HepG2 (cell line): ENCODE measurements around the gene IGFL1. TPM values are rescaled to one million over a fixed set of nuclear protein-coding genes. Genes with fewer than 3 reads are reported as not detected.

Source experiments
- E2F2 ChIP-seq: sonication (generic); formaldehyde crosslinking; IDR thresholded peaks from 2 replicates; pipeline ENCODE4 v1.4.0; 2020; ENCODE audit warnings: missing genetic modification reagents, borderline replicate concordance
- EHMT2 ChIP-seq: fragments of 200-600 bp; sonication (generic); IDR thresholded peaks from 2 replicates; pipeline ENCODE4 v1.7.0; 2017; ENCODE audit warnings: antibody characterized with exemption, low read depth, low read length, borderline replicate concordance
- ELF1 ChIP-seq: sonication (generic); formaldehyde crosslinking; IDR thresholded peaks from 2 replicates; pipeline ENCODE4 v1.4.0; 2020; ENCODE audit warnings: missing genetic modification reagents
- GTF3A ChIP-seq: sonication (generic); formaldehyde crosslinking; conservative IDR thresholded peaks from 2 replicates; pipeline ENCODE4 v1.4.0; 2020; ENCODE audit warnings: mild to moderate bottlenecking, missing genetic modification reagents
- HNRNPLL ChIP-seq: fragments of 200-400 bp; formaldehyde crosslinking; IDR thresholded peaks from 2 replicates; pipeline ENCODE4 v1.6.1; 2017; ENCODE audit warnings: mild to moderate bottlenecking, low read depth, low read length; ENCODE audit not compliant: poor library complexity, severe bottlenecking
- IRF2 ChIP-seq: IDR thresholded peaks from 2 replicates; pipeline ENCODE4 v1.6.1; 2018; ENCODE audit warnings: missing genetic modification reagents, missing compliant biosample characterization
- KLF16 ChIP-seq, 2 experiments: sonication (generic) in 1 of 2; formaldehyde crosslinking in 1 of 2; IDR thresholded peaks; 2 replicates each; pipeline versions ENCODE4 v1.6.1 to v1.8.0; 2016 to 2023; ENCODE audit warnings: missing genetic modification reagents in 2 of 2, missing compliant biosample characterization in 1 of 2
- MED8 ChIP-seq: sonication (generic); formaldehyde crosslinking; IDR thresholded peaks from 2 replicates; pipeline ENCODE4 v1.8.1; 2023; ENCODE audit warnings: mild to moderate bottlenecking, missing genetic modification reagents; ENCODE audit not compliant: insufficient replicate concordance
- RBM39 ChIP-seq: fragments of 200-400 bp; formaldehyde crosslinking; IDR thresholded peaks from one replicate; pipeline ENCODE4 v1.6.1; 2018; ENCODE audit warnings: antibody characterized with exemption, mild to moderate bottlenecking, low read depth, low read length; ENCODE audit not compliant: poor library complexity, severe bottlenecking
- SP1 ChIP-seq, 2 experiments: fragments of 450-650 bp in 1 of 2; sonication (generic) in 1 of 2; formaldehyde crosslinking in 1 of 2; IDR thresholded peaks; 2 replicates each; pipeline versions ENCODE4 v1.4.0 to v1.6.1; 2016 to 2020; ENCODE audit warnings: missing genetic modification reagents in 1 of 2
- SSRP1 ChIP-seq: IDR thresholded peaks from 2 replicates; pipeline ENCODE4 v1.6.1; 2016; ENCODE audit warnings: control low read depth
- ZNF225 ChIP-seq: sonication (generic); formaldehyde crosslinking; IDR thresholded peaks from 2 replicates; pipeline ENCODE4 v1.4.0; 2020; ENCODE audit warnings: mild to moderate bottlenecking, missing genetic modification reagents
- ZNF383 ChIP-seq: sonication (generic); formaldehyde crosslinking; IDR thresholded peaks from 2 replicates; pipeline ENCODE4 v1.4.0; 2020; ENCODE audit warnings: missing genetic modification reagents, mild to moderate bottlenecking, borderline replicate concordance
- ZNF432 ChIP-seq: sonication (generic); formaldehyde crosslinking; IDR thresholded peaks from 2 replicates; pipeline ENCODE4 v1.5.0; 2020; ENCODE audit warnings: missing genetic modification reagents, mild to moderate bottlenecking, borderline replicate concordance
- ZNF615 ChIP-seq: sonication (generic); formaldehyde crosslinking; IDR thresholded peaks from 2 replicates; pipeline ENCODE4 v1.5.0; 2020; ENCODE audit warnings: mild to moderate bottlenecking, missing genetic modification reagents, borderline replicate concordance
- ZNF749 ChIP-seq: sonication (generic); formaldehyde crosslinking; IDR thresholded peaks from 2 replicates; pipeline ENCODE4 v1.8.0; 2022; ENCODE audit warnings: mild to moderate bottlenecking, missing genetic modification reagents, moderate library complexity, borderline replicate concordance
- ZNF75D ChIP-seq: sonication (generic); formaldehyde crosslinking; IDR thresholded peaks from 2 replicates; pipeline ENCODE4 v1.8.1; 2023; ENCODE audit warnings: missing genetic modification reagents, mild to moderate bottlenecking, borderline replicate concordance
- ZNF816 ChIP-seq: sonication (generic); formaldehyde crosslinking; IDR thresholded peaks from 2 replicates; pipeline ENCODE4 v1.8.0; 2022; ENCODE audit warnings: missing genetic modification reagents, mild to moderate bottlenecking, borderline replicate concordance
- polyA plus RNA-seq, 8 experiments: library from polyadenylated mRNA; depleted of rRNA in 3 of 8; stranded (reverse) in 7 of 8; unstranded in 1 of 8; fragments of >200 nt; fragmentation: Illumina TruSeq in 4 of 8; extraction: Trizol in 4 of 8; gene quantifications; 2 replicates each; pipeline versions ENCODE4 v1.2.1 to v1.2.3, GENCODE V29; 2011 to 2016; ENCODE audit warnings: low read depth in 4 of 8, missing spikeins in 1 of 8, mixed read lengths in 1 of 8; ENCODE audit not compliant: insufficient read depth in 1 of 8
- total RNA-seq, 5 experiments: library from RNA; depleted of rRNA; stranded (reverse); fragments of >200 nt; fragmentation: Illumina TruSeq; extraction: Trizol; gene quantifications; 2 replicates each; pipeline ENCODE4 v1.2.3, GENCODE V29; 2016; ENCODE audit warnings: low read depth in 1 of 5
- TF ChIP-seq, protein P1 (sequence below): sonication (generic); formaldehyde crosslinking; IDR thresholded peaks from 2 replicates; pipeline ENCODE4 v1.4.0; 2020; ENCODE audit warnings: missing genetic modification reagents, borderline replicate concordance
- TF ChIP-seq, protein P2 (sequence below): sonication (generic); formaldehyde crosslinking; conservative IDR thresholded peaks from 2 replicates; pipeline ENCODE4 v1.8.0; 2022; ENCODE audit warnings: missing genetic modification reagents
- TF ChIP-seq, protein P3 (sequence below): IDR thresholded peaks from 2 replicates; pipeline ENCODE4 v1.6.1; 2018; ENCODE audit warnings: missing genetic modification reagents, mild to moderate bottlenecking, missing compliant biosample characterization

Gene IGFL1
- total and polyA plus RNA-seq, 2 of the 13 experiments (the other 11 are each of a cell fraction or from before 2014, with no cell fraction given), result not detected

- TF ChIP-seq, protein P1, sequence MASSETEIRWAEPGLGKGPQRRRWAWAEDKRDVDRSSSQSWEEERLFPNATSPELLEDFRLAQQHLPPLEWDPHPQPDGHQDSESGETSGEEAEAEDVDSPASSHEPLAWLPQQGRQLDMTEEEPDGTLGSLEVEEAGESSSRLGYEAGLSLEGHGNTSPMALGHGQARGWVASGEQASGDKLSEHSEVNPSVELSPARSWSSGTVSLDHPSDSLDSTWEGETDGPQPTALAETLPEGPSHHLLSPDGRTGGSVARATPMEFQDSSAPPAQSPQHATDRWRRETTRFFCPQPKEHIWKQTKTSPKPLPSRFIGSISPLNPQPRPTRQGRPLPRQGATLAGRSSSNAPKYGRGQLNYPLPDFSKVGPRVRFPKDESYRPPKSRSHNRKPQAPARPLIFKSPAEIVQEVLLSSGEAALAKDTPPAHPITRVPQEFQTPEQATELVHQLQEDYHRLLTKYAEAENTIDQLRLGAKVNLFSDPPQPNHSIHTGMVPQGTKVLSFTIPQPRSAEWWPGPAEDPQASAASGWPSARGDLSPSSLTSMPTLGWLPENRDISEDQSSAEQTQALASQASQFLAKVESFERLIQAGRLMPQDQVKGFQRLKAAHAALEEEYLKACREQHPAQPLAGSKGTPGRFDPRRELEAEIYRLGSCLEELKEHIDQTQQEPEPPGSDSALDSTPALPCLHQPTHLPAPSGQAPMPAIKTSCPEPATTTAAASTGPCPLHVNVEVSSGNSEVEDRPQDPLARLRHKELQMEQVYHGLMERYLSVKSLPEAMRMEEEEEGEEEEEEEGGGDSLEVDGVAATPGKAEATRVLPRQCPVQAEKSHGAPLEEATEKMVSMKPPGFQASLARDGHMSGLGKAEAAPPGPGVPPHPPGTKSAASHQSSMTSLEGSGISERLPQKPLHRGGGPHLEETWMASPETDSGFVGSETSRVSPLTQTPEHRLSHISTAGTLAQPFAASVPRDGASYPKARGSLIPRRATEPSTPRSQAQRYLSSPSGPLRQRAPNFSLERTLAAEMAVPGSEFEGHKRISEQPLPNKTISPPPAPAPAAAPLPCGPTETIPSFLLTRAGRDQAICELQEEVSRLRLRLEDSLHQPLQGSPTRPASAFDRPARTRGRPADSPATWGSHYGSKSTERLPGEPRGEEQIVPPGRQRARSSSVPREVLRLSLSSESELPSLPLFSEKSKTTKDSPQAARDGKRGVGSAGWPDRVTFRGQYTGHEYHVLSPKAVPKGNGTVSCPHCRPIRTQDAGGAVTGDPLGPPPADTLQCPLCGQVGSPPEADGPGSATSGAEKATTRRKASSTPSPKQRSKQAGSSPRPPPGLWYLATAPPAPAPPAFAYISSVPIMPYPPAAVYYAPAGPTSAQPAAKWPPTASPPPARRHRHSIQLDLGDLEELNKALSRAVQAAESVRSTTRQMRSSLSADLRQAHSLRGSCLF, result no peak
- TF ChIP-seq ZNF432 (CRISPR knock-in tag) (no peak), ZNF225 (CRISPR knock-in tag) (no peak), HNRNPLL (no peak), MED8 (CRISPR knock-in tag) (no peak), SP1 (IDR thresholded peaks at IDR 0.05) (no peak), SP1 (CRISPR knock-in tag; IDR thresholded peaks at IDR 0.05) (no peak), E2F2 (no peak), ELF1 (CRISPR knock-in tag) (no peak), EHMT2 (peak; percentile 95), ZNF615 (CRISPR knock-in tag) (no peak), GTF3A (CRISPR knock-in tag) (no peak), RBM39 (no peak), KLF16 (CRISPR knock-in tag; IDR thresholded peaks at IDR 0.05) (0 out of 4 replicates have a peak, but pooled peaks of 1 of the 2 experiments have one; percentile 62), ZNF816 (no peak), SSRP1 (no peak), IRF2 (CRISPR knock-in tag) (no peak), ZNF749 (CRISPR knock-in tag) (0 out of 2 replicates have a peak, but pooled peaks have one; percentile 35), ZNF383 (CRISPR knock-in tag) (no peak), ZNF75D (CRISPR knock-in tag) (no peak)
- TF ChIP-seq, protein P2, sequence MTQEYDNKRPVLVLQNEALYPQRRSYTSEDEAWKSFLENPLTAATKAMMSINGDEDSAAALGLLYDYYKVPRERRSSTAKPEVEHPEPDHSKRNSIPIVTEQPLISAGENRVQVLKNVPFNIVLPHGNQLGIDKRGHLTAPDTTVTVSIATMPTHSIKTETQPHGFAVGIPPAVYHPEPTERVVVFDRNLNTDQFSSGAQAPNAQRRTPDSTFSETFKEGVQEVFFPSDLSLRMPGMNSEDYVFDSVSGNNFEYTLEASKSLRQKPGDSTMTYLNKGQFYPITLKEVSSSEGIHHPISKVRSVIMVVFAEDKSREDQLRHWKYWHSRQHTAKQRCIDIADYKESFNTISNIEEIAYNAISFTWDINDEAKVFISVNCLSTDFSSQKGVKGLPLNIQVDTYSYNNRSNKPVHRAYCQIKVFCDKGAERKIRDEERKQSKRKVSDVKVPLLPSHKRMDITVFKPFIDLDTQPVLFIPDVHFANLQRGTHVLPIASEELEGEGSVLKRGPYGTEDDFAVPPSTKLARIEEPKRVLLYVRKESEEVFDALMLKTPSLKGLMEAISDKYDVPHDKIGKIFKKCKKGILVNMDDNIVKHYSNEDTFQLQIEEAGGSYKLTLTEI (CRISPR knock-in tag), result no peak
- TF ChIP-seq, protein P3, sequence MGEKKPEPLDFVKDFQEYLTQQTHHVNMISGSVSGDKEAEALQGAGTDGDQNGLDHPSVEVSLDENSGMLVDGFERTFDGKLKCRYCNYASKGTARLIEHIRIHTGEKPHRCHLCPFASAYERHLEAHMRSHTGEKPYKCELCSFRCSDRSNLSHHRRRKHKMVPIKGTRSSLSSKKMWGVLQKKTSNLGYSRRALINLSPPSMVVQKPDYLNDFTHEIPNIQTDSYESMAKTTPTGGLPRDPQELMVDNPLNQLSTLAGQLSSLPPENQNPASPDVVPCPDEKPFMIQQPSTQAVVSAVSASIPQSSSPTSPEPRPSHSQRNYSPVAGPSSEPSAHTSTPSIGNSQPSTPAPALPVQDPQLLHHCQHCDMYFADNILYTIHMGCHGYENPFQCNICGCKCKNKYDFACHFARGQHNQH (CRISPR knock-in tag), result peak; percentile 40; the same call in 1 of the 2 replicates
Measured at GRCh38 chr19:46218160-46218559, 11.4 kb upstream of the IGFL1 start (continued).
